ENCODE data around the gene RETREG3.

DNA sequence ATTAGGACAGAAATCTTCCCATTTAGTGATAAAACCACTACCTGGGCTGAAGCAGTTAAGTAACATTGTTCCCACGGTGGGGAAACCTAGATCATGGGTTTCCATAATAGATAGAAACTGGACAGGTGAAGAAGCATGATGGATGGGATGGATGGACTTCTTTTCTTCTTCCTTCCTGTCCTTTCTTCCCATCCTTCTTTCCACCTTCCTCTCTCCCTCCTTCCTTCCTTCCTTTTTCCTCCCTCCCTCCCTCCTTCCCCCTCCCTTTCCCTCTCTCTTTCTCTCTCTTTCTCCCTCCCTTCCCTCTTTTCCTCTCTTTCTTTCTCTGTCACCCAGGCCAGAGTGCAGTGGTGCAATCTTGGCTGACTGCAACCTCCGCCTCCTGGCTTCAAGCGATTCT lies 34.7 kb downstream of the RETREG3 start:
- TF ChIP-seq POLR2A (IDR thresholded peaks at IDR 0.05; ENCODE audit: low read depth, low read length) (no peak), POLR2AphosphoS5 (IDR thresholded peaks at IDR 0.05; ENCODE audit: low read depth, low read length) (no peak)
